Fibroblast of lung (primary cell): ENCODE data around the gene KIZ.

Source experiments
- CTCF ChIP-seq, 2 donors: IDR thresholded peaks in 1 of 2; conservative IDR thresholded peaks in 1 of 2; 1 replicate in 1 of 2; 2 replicates in 1 of 2; pipeline ENCODE4 v1.5.1; 2011 to 2012; ENCODE audit warnings: low read length in 2 of 2, control low read depth in 1 of 2, inconsistent platforms in 1 of 2, low read depth in 1 of 2, mild to moderate bottlenecking in 1 of 2
- EZH2 ChIP-seq: IDR thresholded peaks from 2 replicates; pipeline ENCODE4 v1.5.1; 2012; ENCODE audit warnings: low read length, control low read depth, mild to moderate bottlenecking; ENCODE audit errors: missing control alignments

DNA sequence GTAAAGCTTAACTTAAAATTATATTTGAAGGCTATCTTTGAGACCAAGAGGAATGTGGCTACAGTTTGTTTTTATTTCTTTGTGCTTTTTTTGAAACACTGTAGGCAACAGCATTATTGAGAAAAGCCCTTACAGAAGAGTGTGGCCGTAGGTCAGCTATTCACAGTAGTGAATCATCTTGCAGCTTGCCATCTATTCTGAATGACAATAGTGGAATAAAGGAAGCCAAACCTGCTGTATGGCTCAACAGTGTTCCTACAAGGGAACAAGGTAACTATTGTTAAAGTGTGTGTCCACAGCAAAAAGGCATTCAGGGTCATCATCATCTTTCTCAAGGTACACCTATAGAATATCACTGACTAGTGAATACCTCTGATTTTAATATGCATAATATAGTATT lies 88.5 kb downstream of the KIZ start:
- TF ChIP-seq CTCF (conservative IDR thresholded peaks at IDR 0.05 in 1 of 2, IDR thresholded peaks at IDR 0.05 in 1 of 2; ENCODE audit: low read depth in 1 of 2, low read length in 2 of 2) (no peak), EZH2 (no peak)
